ENCODE measurements around the gene PCBD1. TPM values are rescaled to one million over a fixed set of nuclear protein-coding genes. Genes with fewer than 3 reads are reported as not detected.

The PCBD1 gene
- total RNA-seq, 1 experiment from 2014 or later, result 164 TPM

- Histone ChIP-seq H3K9me3 (ENCODE audit: insufficient read depth, low read depth) (no peaks in the 10 kb centered on the region), H3K27me3 (ENCODE audit: insufficient read depth, low read depth) (no peaks in the 10 kb centered on the region), H3K9me2 (ENCODE audit: insufficient read depth) (no peaks in the 10 kb centered on the region), H3K36me3 (ENCODE audit: low read depth) (peaks cover 44% of the 10 kb centered on the region), H3F3A (ENCODE audit: insufficient read depth, low read depth) (peaks cover 13% of the 10 kb centered on the region; the same call in 1 of the 2 replicates), H3K4me2 (no peak overlapping the region), H3K4me1 (replicated peaks; ENCODE audit: insufficient read depth) (no peaks in the 10 kb centered on the region), H2AFZ (no peak overlapping the region), H3K4me3 (no peak overlapping the region), H3K27ac (no peak overlapping the region), H4K20me1 (ENCODE audit: insufficient read depth) (no peaks in the 10 kb centered on the region), H3K79me2 (ENCODE audit: low read depth) (no peaks in the 10 kb centered on the region)
- ChIA-PET CTCF (no interaction called here), POLR2A (ENCODE audit: unreplicated experiment) (no interaction called here)
- DNase-seq, result peak in 1 of 2 experiments; percentile 64
- no peak for TF ChIP-seq EZH2 (IDR thresholded peaks at IDR 0.05; ENCODE audit: low read depth)
- no peak for TF ChIP-seq CTCF (conservative IDR thresholded peaks at IDR 0.05)
- intact Hi-C loops (cut with micrococcal nuclease; ENCODE audit: unreplicated experiment), result no loop called here
- no TSS peak for BruUV-seq (replicated peaks)
These were observed 14.3 kb downstream of the PCBD1 start for GRCh38 chr10:70874061-70874460.

- Histone ChIP-seq H4K20me1 (ENCODE audit: insufficient read depth) (no peaks in the 10 kb centered on the region), H3K79me2 (ENCODE audit: low read depth) (no peaks in the 10 kb centered on the region), H3K9me2 (ENCODE audit: insufficient read depth) (no peaks in the 10 kb centered on the region), H3K9me3 (ENCODE audit: insufficient read depth, low read depth) (no peaks in the 10 kb centered on the region), H3K27me3 (ENCODE audit: insufficient read depth, low read depth) (no peaks in the 10 kb centered on the region), H3F3A (ENCODE audit: insufficient read depth, low read depth) (peaks cover 8% of the 10 kb centered on the region; the same call in 1 of the 2 replicates), H3K4me3 (no peak overlapping the region), H3K27ac (no peak overlapping the region), H3K36me3 (ENCODE audit: low read depth) (peaks cover 42% of the 10 kb centered on the region), H3K4me1 (replicated peaks; ENCODE audit: insufficient read depth) (peaks cover 14% of the 10 kb centered on the region), H2AFZ (no peak overlapping the region), H3K4me2 (no peak overlapping the region)
- POLR2A ChIA-PET (ENCODE audit: unreplicated experiment), result interaction anchor here (0.5 kb wide), 1 partner anchor 20 kb away, joined by 3 read pairs; no protein-coding TSS in a partner anchor
- intact Hi-C loops (cut with micrococcal nuclease; ENCODE audit: unreplicated experiment), result no loop called here
- TF ChIP-seq EZH2 (IDR thresholded peaks at IDR 0.05; ENCODE audit: low read depth) (no peak), CTCF (conservative IDR thresholded peaks at IDR 0.05) (no peak)
- no peak for DNase-seq
- CTCF ChIA-PET, result no interaction called here
- no TSS peak for BruUV-seq (replicated peaks)
These were observed 16.1 kb downstream of the PCBD1 start for GRCh38 chr10:70872291-70872690.

- peaks cover 31% of the 10 kb centered on the region for H3F3A ChIP-seq (ENCODE audit: insufficient read depth, low read depth)
- TF ChIP-seq EZH2 (IDR thresholded peaks at IDR 0.05; ENCODE audit: low read depth), result no peak
- TF ChIP-seq CTCF (conservative IDR thresholded peaks at IDR 0.05), result no peak
- peaks cover 48% of the 10 kb centered on the region for H3K4me1 ChIP-seq (replicated peaks; ENCODE audit: insufficient read depth)
- POLR2A ChIA-PET (ENCODE audit: unreplicated experiment), result interaction anchor here (0.7 kb wide), 1 partner anchor 9 kb away, joined by 5 read pairs; no protein-coding TSS in a partner anchor
- H3K9me2 ChIP-seq (ENCODE audit: insufficient read depth), result no peaks in the 10 kb centered on the region
- peaks cover 14% of the 10 kb centered on the region; the same call in 1 of the 2 replicates for H3K36me3 ChIP-seq (ENCODE audit: low read depth)
- H2AFZ ChIP-seq, result no peak overlapping the region
- peak overlapping the region; percentile 39; the same call in 1 of the 2 replicates for H3K4me3 ChIP-seq
- H3K27ac ChIP-seq, result peak overlapping the region; percentile 88
- peak; percentile 69 to 96 for DNase-seq
- H4K20me1 ChIP-seq (ENCODE audit: insufficient read depth), result peaks cover 4% of the 10 kb centered on the region; the same call in 1 of the 2 replicates
- CTCF ChIA-PET, result no interaction called here
- intact Hi-C loops (cut with micrococcal nuclease; ENCODE audit: unreplicated experiment), result loop anchor here (1.0 kb wide), 2 partner anchors 36 to 50 kb away; no protein-coding TSS in a partner anchor
- H3K9me3 ChIP-seq (ENCODE audit: insufficient read depth, low read depth), result no peaks in the 10 kb centered on the region
- BruUV-seq (replicated peaks), result no TSS peak
- H3K4me2 ChIP-seq, result peak overlapping the region; percentile 73
- H3K79me2 ChIP-seq (ENCODE audit: low read depth), result no peaks in the 10 kb centered on the region
- H3K27me3 ChIP-seq (ENCODE audit: insufficient read depth, low read depth), result no peaks in the 10 kb centered on the region
These were observed 21.9 kb downstream of the PCBD1 start for GRCh38 chr10:70866424-70866823.
